ENCODE data around the gene NRIP1. TPM values are rescaled to one million over a fixed set of nuclear protein-coding genes. Genes with fewer than 3 reads are reported as not detected.

Gene NRIP1
- total and polyA plus RNA-seq, 10 of the 15 experiments (the other 5 are each of a cell fraction or from before 2014, with no cell fraction given) = 2.9 to 26.1 (median 9.3) TPM

- no peak for TF ChIP-seq ZNF687 (IDR thresholded peaks at IDR 0.05)
- TF ChIP-seq ZBTB4 (CRISPR knock-in tag; IDR thresholded peaks at IDR 0.05) = no peak
- no peak for TF ChIP-seq CEBPB (IDR thresholded peaks at IDR 0.05; ENCODE audit: borderline replicate concordance in 1 of 2, low read depth in 2 of 2, low read length in 2 of 2)
- TF ChIP-seq BCL3 (IDR thresholded peaks at IDR 0.05; ENCODE audit: borderline replicate concordance, insufficient read depth, low read depth, low read length, poor library complexity, severe bottlenecking) = no peak
- TF ChIP-seq PML (IDR thresholded peaks at IDR 0.05; ENCODE audit: low read length) = no peak
- no peak for TF ChIP-seq PKNOX1 (IDR thresholded peaks at IDR 0.05)
- TF ChIP-seq SPI1 (IDR thresholded peaks at IDR 0.05; ENCODE audit: borderline replicate concordance, insufficient read depth, low read depth, low read length) = no peak
- no peak for TF ChIP-seq ETV6 (conservative IDR thresholded peaks at IDR 0.05 in 1 of 2, IDR thresholded peaks at IDR 0.05 in 1 of 2; ENCODE audit: borderline replicate concordance in 1 of 2, low read depth in 1 of 2)
- no peak for TF ChIP-seq MTA2 (IDR thresholded peaks at IDR 0.05; ENCODE audit: low read depth)
- TF ChIP-seq NBN (IDR thresholded peaks at IDR 0.05) = no peak
- no peak for TF ChIP-seq ZNF384 (IDR thresholded peaks at IDR 0.05; ENCODE audit: borderline replicate concordance, low read depth, low read length)
Observed at GRCh38 chr21:14943616-14944015, 121.2 kb downstream of the NRIP1 start (continued).

Data from GM12878 (cell line).